NCI-H2227 treated with DMSO at 0.1 percent for 48 hours (cell line): Measurements from ENCODE around the gene MTTP.

Experiments
- DNase-seq: peaks from one replicate; lab custom pipeline; 2025; lab: John Stamatoyannopoulos, UW

The MTTP gene

GRCh38 chr4:99670409-99671073 is 95.9 kb downstream of the MTTP start:
- DNase-seq = no peak
